ENCODE data around the gene WIZ. TPM values are rescaled to one million over a fixed set of nuclear protein-coding genes. Genes with fewer than 3 reads are reported as not detected.
"Not testable (repeated sequence)": the region's sequence is repeated elsewhere in the genome, so short reads cannot be mapped to it uniquely, and the experiment has no call there.

The WIZ gene
- total and polyA plus RNA-seq, 12 donors = 18.7 to 34.3 (median 21.3) TPM

- DNase-seq = peak in 1 of 2 donors; percentile 29
- H3K27ac ChIP-seq = no peak within 1 kb of the TSS
- TF ChIP-seq CTCF (IDR thresholded peaks at IDR 0.05) = peak in 6 of 9 donors; percentile 15 to 44 (median 34)
- WGBS, 2 donors = 59 to 60% methylated on average over 16 of the region's 16 CpGs
- intact Hi-C loops (cut with DNase I) = loop anchor here in 2 of 10 donors (10.0 kb wide), 2 partner anchors 45 to 65 kb away; no protein-coding TSS in a partner anchor
- H3K36me3 ChIP-seq = no peaks in the 10 kb centered on the region
- peaks cover 0 to 5% (median 0%) of the 10 kb centered on the region in 11 donors for H3K9me3 ChIP-seq
- H3K4me1 ChIP-seq = peaks cover 0 to 5% (median 0%) of the 10 kb centered on the region in 9 donors
- peak in 7 of 8 donors; percentile 38 to 79 (median 70) for ATAC-seq
- no peaks in the 10 kb centered on the region for H3K27me3 ChIP-seq
- no peak within 1 kb of the TSS for H3K4me3 ChIP-seq
These were observed 29.9 kb upstream of the WIZ start, which contains the start of gene PGLYRP2 for GRCh38 chr19:15479391-15480345. PGLYRP2 (minus strand) TSS chr19:15479501; CDS start chr19:15479371, 130 bp downstream.

DNA sequence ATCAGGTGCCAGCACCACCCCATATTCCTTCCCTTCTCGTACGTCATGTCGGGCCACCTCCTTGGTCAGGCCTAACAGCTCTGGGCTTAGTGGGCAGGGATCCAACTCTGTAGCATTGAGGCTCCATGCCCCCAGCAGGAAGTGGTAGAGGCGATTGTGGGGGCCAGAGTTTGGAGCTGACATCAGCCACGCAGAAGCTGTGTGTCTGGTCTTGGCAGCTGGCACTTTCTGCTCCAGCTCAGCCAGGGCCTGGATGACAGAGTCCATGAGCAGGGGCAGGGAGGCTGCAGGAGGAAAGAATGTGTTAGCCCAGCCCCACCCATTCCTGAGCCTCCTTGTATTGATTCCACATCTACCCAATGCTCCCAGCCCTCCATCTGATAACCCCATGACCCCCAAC, 26.6 kb upstream of the WIZ start:
- H3K36me3 ChIP-seq = no peaks in the 10 kb centered on the region
- TF ChIP-seq CTCF (IDR thresholded peaks at IDR 0.05) = no peak
- no peak overlapping the region for H3K4me3 ChIP-seq
- intact Hi-C loops (cut with DNase I) = loop anchor here in 2 of 10 donors (10.0 kb wide), 2 partner anchors 48 to 68 kb away; no protein-coding TSS in a partner anchor
- H3K27me3 ChIP-seq = peaks cover 0 to 9% (median 7%) of the 10 kb centered on the region in 7 donors
- H3K27ac ChIP-seq = no peak overlapping the region
- 68 to 76% methylated on average over 5 of the region's 5 CpGs for WGBS, 2 donors
- H3K4me1 ChIP-seq = peaks cover 0 to 5% (median 0%) of the 10 kb centered on the region in 9 donors
- DNase-seq (no peak), ATAC-seq (no peak)
- H3K9me3 ChIP-seq = peaks cover 0 to 11% (median 0%) of the 10 kb centered on the region in 11 donors

- H3K27ac ChIP-seq = no peak overlapping the region
- peaks cover 0 to 11% (median 0%) of the 10 kb centered on the region in 11 donors for H3K9me3 ChIP-seq
- whole genome bisulfite sequencing, 2 donors = 92 to 93% methylated on average over 10 of the region's 10 CpGs
- H3K4me1 ChIP-seq = peaks cover 0 to 5% (median 0%) of the 10 kb centered on the region in 9 donors
- peaks cover 0 to 16% (median 13%) of the 10 kb centered on the region in 7 donors for H3K27me3 ChIP-seq
- no peak overlapping the region for H3K4me3 ChIP-seq
- ATAC-seq (no peak), DNase-seq (no peak)
- no peaks in the 10 kb centered on the region for H3K36me3 ChIP-seq
- intact Hi-C loops (cut with DNase I) = loop anchor here in 2 of 10 donors (10.0 kb wide), 2 partner anchors 49 to 69 kb away; no protein-coding TSS in a partner anchor
- TF ChIP-seq CTCF (IDR thresholded peaks at IDR 0.05) = no peak
These were observed 25.9 kb upstream of the WIZ start for GRCh38 chr19:15475611-15476010.

- intact Hi-C loops (cut with DNase I) = loop anchor here in 2 of 10 donors (10.0 kb wide), 2 partner anchors 50 to 70 kb away; no protein-coding TSS in a partner anchor
These were observed 25.4 kb upstream of the WIZ start for GRCh38 chr19:15475169-15475568.

GRCh38 chr19:15473821-15474220, 24.1 kb upstream of the WIZ start:
- 74 to 77% methylated on average over 4 of the region's 4 CpGs for WGBS, 2 donors
- not testable (repeated sequence) for H3K27ac ChIP-seq, DNase-seq, H3K36me3 ChIP-seq, H3K4me3 ChIP-seq, ATAC-seq
- intact Hi-C loops (cut with DNase I) = loop anchor here in 2 of 10 donors (10.0 kb wide), 2 partner anchors 51 to 71 kb away; no protein-coding TSS in a partner anchor
- Histone ChIP-seq H3K9me3 (peaks cover 0 to 11% (median 0%) of the 10 kb centered on the region in 11 donors), H3K4me1 (peaks cover 0 to 11% (median 7%) of the 10 kb centered on the region in 9 donors), H3K27me3 (peaks cover 5 to 33% (median 27%) of the 10 kb centered on the region in 7 donors)

More at GRCh38 chr19:15475169-15475568, 25.4 kb upstream of the WIZ start:
- Histone ChIP-seq H3K36me3 (no peaks in the 10 kb centered on the region), H3K27ac (no peak overlapping the region), H3K4me3 (no peak overlapping the region), H3K9me3 (peaks cover 0 to 11% (median 0%) of the 10 kb centered on the region in 11 donors), H3K27me3 (peaks cover 0 to 20% (median 15%) of the 10 kb centered on the region in 7 donors), H3K4me1 (peaks cover 0 to 5% (median 0%) of the 10 kb centered on the region in 9 donors)
- 77 to 78% methylated on average over 4 of the region's 4 CpGs for WGBS, 2 donors
- ATAC-seq (no peak), DNase-seq (no peak)
- TF ChIP-seq CTCF (IDR thresholded peaks at IDR 0.05) = no peak
